Omental fat pad (tissue), 4 donors: ENCODE results near the gene MTURN. TPM values are rescaled to one million over a fixed set of nuclear protein-coding genes. Genes with fewer than 3 reads are reported as not detected.
A peak's percentile ranks its signal among the peaks of the same experiment; 100 is the strongest.

Experiments
- ATAC-seq: fragments of 150-250 bp; one replicate; pipeline ENCODE4 v1.9.1; 2016; ENCODE audit warnings: mild to moderate bottlenecking, moderate library complexity; ENCODE audit not compliant: low FRiP score
- DNase-seq: peaks from one replicate; pipeline ENCODE4 v3.0.0-alpha.2; 2019; ENCODE audit warnings: low spot score
- CTCF ChIP-seq, 3 donors: fragments of 450-650 bp; IDR thresholded peaks; one replicate each; pipeline ENCODE4 v1.5.1; 2016 to 2017; ENCODE audit warnings: antibody characterized with exemption in 3 of 3, mild to moderate bottlenecking in 3 of 3, moderate library complexity in 2 of 3
- total RNA-seq, 4 donors: library from RNA; depleted of rRNA; stranded (reverse); fragments of >200 nt; gene quantifications; one replicate each; pipeline ENCODE4 v1.1.0, GENCODE V29; 2016

The MTURN gene
- total RNA-seq, 4 donors from 2014 or later: 94.7 to 179 (median 122) TPM

- no peak for DNase-seq
- ATAC-seq: peak; percentile 60
- TF ChIP-seq CTCF (IDR thresholded peaks at IDR 0.05): no peak
Measured at GRCh38 chr7:30135301-30136116, 723 bp downstream of the MTURN start.

GRCh38 chr7:30136117-30136731 lies 1.4 kb downstream of the MTURN start:
- DNase-seq: no peak
- TF ChIP-seq CTCF (IDR thresholded peaks at IDR 0.05): no peak
- ATAC-seq: no peak

GRCh38 chr7:30136743-30137485 lies 2.1 kb downstream of the MTURN start:
- TF ChIP-seq CTCF (IDR thresholded peaks at IDR 0.05): no peak
- no peak for DNase-seq
- no peak for ATAC-seq

GRCh38 chr7:30139836-30140384 lies 5.1 kb downstream of the MTURN start:
- TF ChIP-seq CTCF (IDR thresholded peaks at IDR 0.05): no peak
- no peak for ATAC-seq

GRCh38 chr7:30140456-30140855 lies 5.7 kb downstream of the MTURN start:
- no peak for ATAC-seq
- DNase-seq: no peak
- TF ChIP-seq CTCF (IDR thresholded peaks at IDR 0.05): no peak

More at GRCh38 chr7:30139836-30140384, 5.1 kb downstream of the MTURN start:
- no peak for DNase-seq

GRCh38 chr7:30142710-30143109 lies 7.9 kb downstream of the MTURN start:
- ATAC-seq (peak; percentile 86), DNase-seq (no peak)
- TF ChIP-seq CTCF (IDR thresholded peaks at IDR 0.05): no peak
